ENCODE results near the gene HK1.

DNA sequence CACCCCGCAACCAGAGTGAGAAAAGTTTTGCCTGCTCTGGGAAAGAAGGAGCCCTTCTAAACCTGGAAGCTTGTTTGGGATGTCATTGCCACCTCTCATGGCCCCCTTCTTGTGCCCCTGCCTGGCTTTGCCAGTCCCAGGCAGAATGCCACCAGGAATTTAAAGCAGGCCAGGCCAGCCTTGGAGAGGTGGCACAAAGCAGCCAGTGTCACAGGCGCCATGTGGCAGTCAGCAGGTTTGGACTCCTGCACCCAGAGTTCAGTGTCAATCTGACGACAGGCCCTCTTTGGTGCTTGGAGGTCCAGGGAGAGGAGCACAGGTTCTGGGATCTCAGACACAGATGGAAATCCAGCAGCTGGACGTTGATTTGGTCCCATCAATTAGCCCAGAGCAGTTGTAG is 12.7 kb downstream of the HK1 start:
- TF ChIP-seq, protein P1, sequence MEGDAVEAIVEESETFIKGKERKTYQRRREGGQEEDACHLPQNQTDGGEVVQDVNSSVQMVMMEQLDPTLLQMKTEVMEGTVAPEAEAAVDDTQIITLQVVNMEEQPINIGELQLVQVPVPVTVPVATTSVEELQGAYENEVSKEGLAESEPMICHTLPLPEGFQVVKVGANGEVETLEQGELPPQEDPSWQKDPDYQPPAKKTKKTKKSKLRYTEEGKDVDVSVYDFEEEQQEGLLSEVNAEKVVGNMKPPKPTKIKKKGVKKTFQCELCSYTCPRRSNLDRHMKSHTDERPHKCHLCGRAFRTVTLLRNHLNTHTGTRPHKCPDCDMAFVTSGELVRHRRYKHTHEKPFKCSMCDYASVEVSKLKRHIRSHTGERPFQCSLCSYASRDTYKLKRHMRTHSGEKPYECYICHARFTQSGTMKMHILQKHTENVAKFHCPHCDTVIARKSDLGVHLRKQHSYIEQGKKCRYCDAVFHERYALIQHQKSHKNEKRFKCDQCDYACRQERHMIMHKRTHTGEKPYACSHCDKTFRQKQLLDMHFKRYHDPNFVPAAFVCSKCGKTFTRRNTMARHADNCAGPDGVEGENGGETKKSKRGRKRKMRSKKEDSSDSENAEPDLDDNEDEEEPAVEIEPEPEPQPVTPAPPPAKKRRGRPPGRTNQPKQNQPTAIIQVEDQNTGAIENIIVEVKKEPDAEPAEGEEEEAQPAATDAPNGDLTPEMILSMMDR (IDR thresholded peaks at IDR 0.05; ENCODE audit: insufficient read depth, low read depth, low read length): no peak
- no peak for TF ChIP-seq EZH2 (IDR thresholded peaks at IDR 0.05; ENCODE audit: insufficient read depth, low read length)

Data from astrocyte (in vitro differentiated cells and primary cell).